ENCODE data around the gene HRG.

GRCh38 chr3:186648851-186649250, 17.0 kb upstream of the HRG start:
- TF ChIP-seq REST (IDR thresholded peaks at IDR 0.05; ENCODE audit: unreplicated experiment) (no peak), EZH2 (IDR thresholded peaks at IDR 0.05; ENCODE audit: low read depth, unreplicated experiment) (no peak), POLR2AphosphoS5 (IDR thresholded peaks at IDR 0.05; ENCODE audit: low read depth) (no peak), EZH2phosphoT487 (IDR thresholded peaks at IDR 0.05; ENCODE audit: unreplicated experiment) (no peak), ZNF114 (CRISPR knock-in tag; IDR thresholded peaks at IDR 0.05) (no peak)
- TF ChIP-seq, protein P1, sequence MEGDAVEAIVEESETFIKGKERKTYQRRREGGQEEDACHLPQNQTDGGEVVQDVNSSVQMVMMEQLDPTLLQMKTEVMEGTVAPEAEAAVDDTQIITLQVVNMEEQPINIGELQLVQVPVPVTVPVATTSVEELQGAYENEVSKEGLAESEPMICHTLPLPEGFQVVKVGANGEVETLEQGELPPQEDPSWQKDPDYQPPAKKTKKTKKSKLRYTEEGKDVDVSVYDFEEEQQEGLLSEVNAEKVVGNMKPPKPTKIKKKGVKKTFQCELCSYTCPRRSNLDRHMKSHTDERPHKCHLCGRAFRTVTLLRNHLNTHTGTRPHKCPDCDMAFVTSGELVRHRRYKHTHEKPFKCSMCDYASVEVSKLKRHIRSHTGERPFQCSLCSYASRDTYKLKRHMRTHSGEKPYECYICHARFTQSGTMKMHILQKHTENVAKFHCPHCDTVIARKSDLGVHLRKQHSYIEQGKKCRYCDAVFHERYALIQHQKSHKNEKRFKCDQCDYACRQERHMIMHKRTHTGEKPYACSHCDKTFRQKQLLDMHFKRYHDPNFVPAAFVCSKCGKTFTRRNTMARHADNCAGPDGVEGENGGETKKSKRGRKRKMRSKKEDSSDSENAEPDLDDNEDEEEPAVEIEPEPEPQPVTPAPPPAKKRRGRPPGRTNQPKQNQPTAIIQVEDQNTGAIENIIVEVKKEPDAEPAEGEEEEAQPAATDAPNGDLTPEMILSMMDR (conservative IDR thresholded peaks at IDR 0.05; ENCODE audit: low read depth in 2 of 2): no peak
- TF ChIP-seq, protein P2, sequence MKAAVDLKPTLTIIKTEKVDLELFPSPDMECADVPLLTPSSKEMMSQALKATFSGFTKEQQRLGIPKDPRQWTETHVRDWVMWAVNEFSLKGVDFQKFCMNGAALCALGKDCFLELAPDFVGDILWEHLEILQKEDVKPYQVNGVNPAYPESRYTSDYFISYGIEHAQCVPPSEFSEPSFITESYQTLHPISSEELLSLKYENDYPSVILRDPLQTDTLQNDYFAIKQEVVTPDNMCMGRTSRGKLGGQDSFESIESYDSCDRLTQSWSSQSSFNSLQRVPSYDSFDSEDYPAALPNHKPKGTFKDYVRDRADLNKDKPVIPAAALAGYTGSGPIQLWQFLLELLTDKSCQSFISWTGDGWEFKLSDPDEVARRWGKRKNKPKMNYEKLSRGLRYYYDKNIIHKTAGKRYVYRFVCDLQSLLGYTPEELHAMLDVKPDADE (IDR thresholded peaks at IDR 0.05): no peak

All from GM23338 (cell line).